IPS-18a (cell line): ENCODE results near the gene CSNK1A1.
"Not testable (repeated sequence)": the region's sequence is repeated elsewhere in the genome, so short reads cannot be mapped to it uniquely, and the experiment has no call there.

Source experiments
- H3K27ac ChIP-seq: one replicate; pipeline ENCODE4 v1.5.1; 2013; ENCODE audit warnings: low read length
- H3K27me3 ChIP-seq: one replicate; pipeline ENCODE4 v1.6.1; 2013; ENCODE audit warnings: mild to moderate bottlenecking, low read length; ENCODE audit not compliant: control insufficient read depth, insufficient read depth
- H3K36me3 ChIP-seq: one replicate; pipeline ENCODE4 v1.6.1; 2013; ENCODE audit warnings: low read depth, low read length; ENCODE audit not compliant: control insufficient read depth
- H3K4me1 ChIP-seq: one replicate; pipeline ENCODE4 v1.6.1; 2013; ENCODE audit warnings: low read depth, low read length; ENCODE audit not compliant: control insufficient read depth
- H3K4me3 ChIP-seq: one replicate; pipeline ENCODE4 v1.5.1; 2013; ENCODE audit warnings: low read length
- H3K9ac ChIP-seq: one replicate; pipeline ENCODE4 v1.6.1; 2013; ENCODE audit warnings: mild to moderate bottlenecking, low read length, moderate library complexity
- H3K9me3 ChIP-seq: one replicate; pipeline ENCODE4 v1.6.1; 2013; ENCODE audit warnings: low read depth, low read length; ENCODE audit not compliant: control insufficient read depth

Gene CSNK1A1

GRCh38 chr5:149464796-149465489, 86.3 kb downstream of the CSNK1A1 start:
- H3K27me3 ChIP-seq, result no peaks in the 10 kb centered on the region
- no peak overlapping the region for H3K27ac ChIP-seq
- H3K4me3 ChIP-seq, result no peak overlapping the region
- no peak overlapping the region for H3K9ac ChIP-seq
- H3K36me3 ChIP-seq, result no peaks in the 10 kb centered on the region
- no peaks in the 10 kb centered on the region for H3K4me1 ChIP-seq
- H3K9me3 ChIP-seq, result no peaks in the 10 kb centered on the region

- H3K27me3 ChIP-seq, H3K9me3 ChIP-seq, H3K4me3 ChIP-seq, H3K27ac ChIP-seq, H3K9ac ChIP-seq, H3K36me3 ChIP-seq, H3K4me1 ChIP-seq: not testable (repeated sequence)
Observed at GRCh38 chr5:149461907-149462306, 89.3 kb downstream of the CSNK1A1 start.

- Histone ChIP-seq H3K36me3 (no peaks in the 10 kb centered on the region), H3K4me1 (no peaks in the 10 kb centered on the region), H3K4me3 (no peak overlapping the region), H3K27me3 (no peaks in the 10 kb centered on the region), H3K9me3 (no peaks in the 10 kb centered on the region), H3K9ac (no peak overlapping the region), H3K27ac (no peak overlapping the region)
Observed at GRCh38 chr5:149459891-149460290, 91.3 kb downstream of the CSNK1A1 start.

- no peaks in the 10 kb centered on the region for H3K9me3 ChIP-seq
- H3K27me3 ChIP-seq, result no peaks in the 10 kb centered on the region
- no peak overlapping the region for H3K27ac ChIP-seq
- peaks cover 6% of the 10 kb centered on the region for H3K4me1 ChIP-seq
- no peak overlapping the region for H3K4me3 ChIP-seq
- H3K9ac ChIP-seq, result no peak overlapping the region
- H3K36me3 ChIP-seq, result no peaks in the 10 kb centered on the region
Observed at GRCh38 chr5:149457393-149457763, 93.9 kb downstream of the CSNK1A1 start.

- Histone ChIP-seq H3K36me3 (no peaks in the 10 kb centered on the region), H3K27ac (no peak overlapping the region), H3K9ac (no peak overlapping the region)
Observed at GRCh38 chr5:149456597-149457392, 94.4 kb downstream of the CSNK1A1 start.

GRCh38 chr5:149455889-149456409, 95.3 kb downstream of the CSNK1A1 start:
- H3K4me3 ChIP-seq, result no peak overlapping the region
- no peak overlapping the region for H3K9ac ChIP-seq
- H3K36me3 ChIP-seq, result no peaks in the 10 kb centered on the region
- H3K27me3 ChIP-seq, result no peaks in the 10 kb centered on the region
- no peak overlapping the region for H3K27ac ChIP-seq
- H3K9me3 ChIP-seq, result no peaks in the 10 kb centered on the region
- peaks cover 6% of the 10 kb centered on the region for H3K4me1 ChIP-seq

More at GRCh38 chr5:149456597-149457392, 94.4 kb downstream of the CSNK1A1 start:
- H3K9me3 ChIP-seq, result no peaks in the 10 kb centered on the region
- no peaks in the 10 kb centered on the region for H3K27me3 ChIP-seq
- H3K4me3 ChIP-seq, result no peak overlapping the region
- H3K4me1 ChIP-seq, result peaks cover 6% of the 10 kb centered on the region

- Histone ChIP-seq H3K9ac (no peak overlapping the region), H3K27me3 (no peaks in the 10 kb centered on the region), H3K9me3 (no peaks in the 10 kb centered on the region), H3K4me3 (no peak overlapping the region), H3K27ac (no peak overlapping the region), H3K4me1 (peaks cover 6% of the 10 kb centered on the region), H3K36me3 (no peaks in the 10 kb centered on the region)
Observed at GRCh38 chr5:149453618-149454415, 97.4 kb downstream of the CSNK1A1 start.

- peaks cover 6% of the 10 kb centered on the region for H3K4me1 ChIP-seq
- H3K27ac ChIP-seq, result no peak overlapping the region
- H3K27me3 ChIP-seq, result no peaks in the 10 kb centered on the region
- no peaks in the 10 kb centered on the region for H3K9me3 ChIP-seq
- H3K36me3 ChIP-seq, result no peaks in the 10 kb centered on the region
- H3K9ac ChIP-seq, result no peak overlapping the region
- no peak overlapping the region for H3K4me3 ChIP-seq
Observed at GRCh38 chr5:149452665-149453617, 98.3 kb downstream of the CSNK1A1 start.

- Histone ChIP-seq H3K27ac (no peak overlapping the region), H3K36me3 (no peaks in the 10 kb centered on the region), H3K4me3 (no peak overlapping the region), H3K27me3 (no peaks in the 10 kb centered on the region), H3K9me3 (no peaks in the 10 kb centered on the region), H3K9ac (no peak overlapping the region), H3K4me1 (peaks cover 6% of the 10 kb centered on the region)
Observed at GRCh38 chr5:149452007-149452664, 99.1 kb downstream of the CSNK1A1 start.

GRCh38 chr5:149450199-149450598, 101.0 kb downstream of the CSNK1A1 start:
- H3K27ac ChIP-seq, result no peak overlapping the region

More at GRCh38 chr5:149450199-149450598, 101.0 kb downstream of the CSNK1A1 start:
- no peak overlapping the region for H3K9ac ChIP-seq
- no peaks in the 10 kb centered on the region for H3K27me3 ChIP-seq
- no peak overlapping the region for H3K4me3 ChIP-seq
- no peaks in the 10 kb centered on the region for H3K36me3 ChIP-seq
- H3K9me3 ChIP-seq, result no peaks in the 10 kb centered on the region
- peaks cover 11% of the 10 kb centered on the region for H3K4me1 ChIP-seq
